Omental fat pad (tissue), 4 donors: Measurements from ENCODE around the gene ANKRD37. TPM values are rescaled to one million over a fixed set of nuclear protein-coding genes. Genes with fewer than 3 reads are reported as not detected.
"Not testable (repeated sequence)": the region's sequence is repeated elsewhere in the genome, so short reads cannot be mapped to it uniquely, and the experiment has no call there.

Experiments
- ATAC-seq: fragments of 150-250 bp; one replicate; pipeline ENCODE4 v1.9.1; 2016; ENCODE audit warnings: mild to moderate bottlenecking, moderate library complexity; ENCODE audit not compliant: low FRiP score
- DNase-seq: peaks from one replicate; pipeline ENCODE4 v3.0.0-alpha.2; 2019; ENCODE audit warnings: low spot score
- total RNA-seq, 4 donors: library from RNA; depleted of rRNA; stranded (reverse); fragments of >200 nt; gene quantifications; one replicate each; pipeline ENCODE4 v1.1.0, GENCODE V29; 2016
- TF ChIP-seq, protein P1 (sequence below), 3 donors: fragments of 450-650 bp; IDR thresholded peaks; one replicate each; pipeline ENCODE4 v1.5.1; 2016 to 2017; ENCODE audit warnings: antibody characterized with exemption in 3 of 3, mild to moderate bottlenecking in 3 of 3, moderate library complexity in 2 of 3

Gene ANKRD37
- total RNA-seq, 4 donors from 2014 or later: 6.2 to 46.4 (median 11.1) TPM

DNA sequence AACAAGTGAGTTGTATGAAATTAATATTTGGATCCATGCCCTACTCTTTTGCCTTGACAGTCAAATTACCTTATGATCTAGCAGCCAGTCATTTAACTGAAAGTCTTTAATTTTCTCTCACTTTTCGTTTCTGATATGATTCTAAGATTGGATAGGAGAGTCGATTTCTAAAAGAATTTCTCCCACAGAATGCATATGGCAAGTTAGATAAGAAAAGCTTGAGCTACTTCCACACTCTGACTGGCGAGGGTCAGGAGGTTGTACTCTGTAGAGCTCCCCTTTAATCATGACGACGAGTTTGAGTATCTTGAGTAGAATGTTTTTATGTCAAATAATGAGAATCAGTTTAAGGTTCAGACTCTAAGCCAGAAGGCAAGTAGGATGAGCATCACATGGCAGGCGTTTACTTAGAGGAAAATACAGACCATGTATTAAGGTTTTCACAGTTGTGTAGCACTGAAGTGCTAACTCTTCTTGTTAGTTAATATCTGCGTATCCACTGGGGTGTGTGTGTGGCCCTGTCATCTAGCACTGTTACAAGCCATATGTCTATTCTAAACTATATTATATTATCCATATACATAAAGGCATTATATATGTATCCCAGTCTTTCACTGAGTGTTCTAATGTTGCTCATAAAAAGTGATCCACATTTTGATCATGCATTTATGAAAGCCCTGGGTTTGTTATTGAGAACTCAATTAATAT, 38.8 kb upstream of the ANKRD37 start:
- DNase-seq (no peak), ATAC-seq (no peak)
- TF ChIP-seq, protein P1, sequence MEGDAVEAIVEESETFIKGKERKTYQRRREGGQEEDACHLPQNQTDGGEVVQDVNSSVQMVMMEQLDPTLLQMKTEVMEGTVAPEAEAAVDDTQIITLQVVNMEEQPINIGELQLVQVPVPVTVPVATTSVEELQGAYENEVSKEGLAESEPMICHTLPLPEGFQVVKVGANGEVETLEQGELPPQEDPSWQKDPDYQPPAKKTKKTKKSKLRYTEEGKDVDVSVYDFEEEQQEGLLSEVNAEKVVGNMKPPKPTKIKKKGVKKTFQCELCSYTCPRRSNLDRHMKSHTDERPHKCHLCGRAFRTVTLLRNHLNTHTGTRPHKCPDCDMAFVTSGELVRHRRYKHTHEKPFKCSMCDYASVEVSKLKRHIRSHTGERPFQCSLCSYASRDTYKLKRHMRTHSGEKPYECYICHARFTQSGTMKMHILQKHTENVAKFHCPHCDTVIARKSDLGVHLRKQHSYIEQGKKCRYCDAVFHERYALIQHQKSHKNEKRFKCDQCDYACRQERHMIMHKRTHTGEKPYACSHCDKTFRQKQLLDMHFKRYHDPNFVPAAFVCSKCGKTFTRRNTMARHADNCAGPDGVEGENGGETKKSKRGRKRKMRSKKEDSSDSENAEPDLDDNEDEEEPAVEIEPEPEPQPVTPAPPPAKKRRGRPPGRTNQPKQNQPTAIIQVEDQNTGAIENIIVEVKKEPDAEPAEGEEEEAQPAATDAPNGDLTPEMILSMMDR (IDR thresholded peaks at IDR 0.05): no peak

DNA sequence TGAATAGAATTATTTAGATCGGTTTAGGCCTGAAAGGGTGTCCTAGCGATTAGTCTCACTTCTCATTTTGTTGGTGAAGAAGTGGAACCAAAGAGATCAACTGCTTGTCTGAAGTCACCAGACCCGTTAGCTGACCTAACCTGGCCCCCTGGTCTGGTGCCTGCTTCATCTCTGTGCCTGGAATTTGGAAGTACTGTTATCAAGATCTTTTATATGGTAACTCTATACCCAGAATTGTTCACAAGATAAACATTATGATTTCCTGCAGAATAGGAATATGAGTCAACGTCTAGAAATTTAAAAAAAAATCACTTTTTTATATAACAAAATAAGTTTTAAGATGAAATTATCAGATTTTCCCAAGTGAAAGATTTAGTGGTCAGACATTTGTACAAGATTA, 38.1 kb upstream of the ANKRD37 start:
- TF ChIP-seq, protein P1 (IDR thresholded peaks at IDR 0.05): no peak
- DNase-seq: no peak
- ATAC-seq: no peak

DNA sequence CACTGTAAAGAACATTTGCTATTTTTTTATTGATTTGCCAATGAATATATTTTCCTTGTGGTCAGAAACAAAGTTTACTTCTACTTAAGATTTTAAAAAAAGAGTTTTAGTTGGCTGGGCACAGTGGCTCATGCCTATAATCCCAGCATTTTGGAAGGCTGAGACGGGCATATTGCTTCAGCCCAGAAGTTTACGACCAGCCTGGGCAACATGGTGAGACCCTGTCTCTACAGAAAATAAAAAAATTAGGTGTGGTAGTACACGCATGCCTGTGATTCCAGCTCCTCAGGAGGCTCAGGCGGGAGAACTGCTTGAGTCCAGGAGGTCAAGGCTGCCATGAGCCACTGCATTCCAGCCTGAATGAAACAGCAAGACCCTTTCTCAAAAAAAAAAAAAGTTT, 37.7 kb upstream of the ANKRD37 start:
- no peak for DNase-seq
- TF ChIP-seq, protein P1 (IDR thresholded peaks at IDR 0.05): no peak
- ATAC-seq: no peak

DNA sequence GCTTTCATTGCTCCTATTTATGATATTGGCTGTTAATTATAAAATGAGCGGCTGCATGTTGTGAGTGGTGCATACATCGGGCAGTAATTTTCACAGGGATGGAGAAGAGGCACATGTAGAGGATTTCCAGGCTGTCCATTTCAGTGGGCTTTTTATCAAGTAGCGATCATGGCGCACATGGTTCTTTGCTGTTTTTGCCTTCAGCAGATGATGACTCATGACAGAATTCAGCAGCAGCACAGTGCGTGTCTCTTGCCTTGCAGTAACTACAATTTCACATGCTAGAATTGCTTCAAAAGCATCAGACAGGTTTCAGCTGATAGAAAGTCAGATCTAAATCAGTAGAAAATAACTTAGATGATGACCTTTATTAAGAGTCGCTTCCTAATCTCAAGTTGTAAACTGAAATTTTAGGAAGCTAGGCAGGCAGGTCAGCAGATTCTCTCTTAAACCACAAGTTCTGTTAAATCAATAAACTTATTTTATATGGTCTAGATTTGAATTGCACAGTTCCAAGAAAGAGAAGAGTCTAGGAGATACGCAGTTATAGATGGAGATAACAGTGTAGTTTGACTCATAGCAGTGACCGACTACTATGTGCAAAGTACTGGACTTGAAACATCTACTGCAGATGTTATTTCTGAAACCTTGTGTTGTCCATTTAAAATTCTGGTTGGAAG, 36.7 kb upstream of the ANKRD37 start:
- ATAC-seq (no peak), DNase-seq (no peak)
- TF ChIP-seq, protein P1 (IDR thresholded peaks at IDR 0.05): no peak

DNA sequence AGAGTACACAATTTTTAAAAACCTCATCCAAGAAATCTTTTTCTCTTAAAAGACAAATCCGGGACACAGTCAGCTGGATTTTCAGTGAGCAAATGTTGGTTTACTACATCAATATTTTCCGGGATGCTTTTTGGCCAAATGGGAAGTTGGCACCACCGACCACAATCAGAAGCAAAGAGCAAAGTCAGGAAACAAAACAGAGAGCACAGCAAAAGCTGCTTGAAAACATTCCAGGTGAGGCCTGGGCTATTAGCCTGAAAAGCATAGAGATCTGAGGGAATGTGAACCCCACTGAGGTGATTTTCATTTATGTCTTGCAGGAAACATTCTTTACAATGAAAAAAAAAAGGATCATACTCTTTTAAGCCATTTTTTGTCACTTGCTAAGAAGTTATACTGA, 34.8 kb upstream of the ANKRD37 start:
- ATAC-seq: no peak

DNA sequence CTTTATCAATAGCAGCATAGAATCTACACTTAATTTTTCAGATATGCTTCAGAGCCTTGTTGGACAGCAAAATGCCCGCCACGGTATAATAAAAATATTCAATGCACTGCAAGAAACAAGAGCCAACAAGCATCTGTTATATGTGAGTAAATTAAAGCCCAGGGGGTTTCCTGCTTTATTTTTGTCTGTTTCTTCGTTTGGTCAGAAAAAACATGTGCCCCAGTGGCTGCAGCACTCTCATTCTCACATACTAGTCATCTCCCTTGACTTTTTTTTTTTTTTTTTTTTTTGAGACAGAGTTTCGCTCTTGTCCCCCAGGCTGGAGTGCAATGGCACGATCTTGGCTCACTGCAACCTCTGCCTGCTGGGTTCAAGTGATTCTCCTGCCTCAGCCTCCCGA, 34.1 kb upstream of the ANKRD37 start:
- DNase-seq, ATAC-seq: not testable (repeated sequence)

More for the DNA sequence above, 34.8 kb upstream of the ANKRD37 start:
- no peak for DNase-seq
- TF ChIP-seq, protein P1 (IDR thresholded peaks at IDR 0.05): no peak

DNA sequence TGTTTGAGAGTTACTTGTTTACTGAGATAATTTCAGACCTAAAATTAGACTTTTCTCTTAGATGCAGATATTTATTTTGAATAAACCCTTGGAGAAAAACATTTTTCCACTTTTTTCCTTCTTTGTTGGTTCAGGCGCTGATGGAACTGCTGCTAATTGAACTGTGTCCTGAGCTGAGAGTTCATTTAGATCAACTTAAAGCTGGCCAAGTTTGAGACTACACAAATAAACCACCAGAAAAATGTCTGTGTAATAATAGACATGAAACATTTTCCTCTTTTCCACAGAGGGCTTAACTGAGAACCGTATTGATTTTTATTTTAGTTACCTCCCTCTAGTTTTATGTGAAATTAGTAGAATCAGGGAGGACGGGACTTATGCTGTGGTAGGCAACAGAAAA, 33.4 kb upstream of the ANKRD37 start:
- no peak for ATAC-seq
- TF ChIP-seq, protein P1 (IDR thresholded peaks at IDR 0.05): no peak
- DNase-seq: no peak
